ENCODE results near the gene MRPL18.
"Not testable (repeated sequence)": the region's sequence is repeated elsewhere in the genome, so short reads cannot be mapped to it uniquely, and the experiment has no call there.

Gene MRPL18

DNA sequence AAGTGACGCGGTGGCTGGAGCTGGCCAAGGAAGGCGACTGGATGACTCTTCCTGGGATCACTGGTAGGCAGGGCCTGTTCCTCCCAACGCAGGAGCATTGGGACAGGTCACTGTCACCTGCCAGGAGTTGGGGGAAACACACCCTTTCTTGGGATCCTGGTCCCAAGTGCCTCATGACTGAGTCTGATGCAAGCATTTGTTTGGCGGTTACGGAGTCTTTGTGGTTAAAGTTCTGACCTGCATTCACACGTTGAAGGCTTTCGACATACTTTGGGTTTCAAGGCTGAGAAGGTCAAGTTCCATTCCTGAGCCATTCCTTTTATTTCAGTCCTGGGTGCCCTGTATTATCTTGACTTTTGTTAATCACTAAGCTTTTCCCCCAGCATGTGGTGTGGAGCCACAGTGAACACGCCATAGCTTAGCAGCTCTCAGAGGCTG lies 15.8 kb downstream of the MRPL18 start:
- no peak for DNase-seq (ENCODE audit: low spot score)
- TF ChIP-seq, protein P1, sequence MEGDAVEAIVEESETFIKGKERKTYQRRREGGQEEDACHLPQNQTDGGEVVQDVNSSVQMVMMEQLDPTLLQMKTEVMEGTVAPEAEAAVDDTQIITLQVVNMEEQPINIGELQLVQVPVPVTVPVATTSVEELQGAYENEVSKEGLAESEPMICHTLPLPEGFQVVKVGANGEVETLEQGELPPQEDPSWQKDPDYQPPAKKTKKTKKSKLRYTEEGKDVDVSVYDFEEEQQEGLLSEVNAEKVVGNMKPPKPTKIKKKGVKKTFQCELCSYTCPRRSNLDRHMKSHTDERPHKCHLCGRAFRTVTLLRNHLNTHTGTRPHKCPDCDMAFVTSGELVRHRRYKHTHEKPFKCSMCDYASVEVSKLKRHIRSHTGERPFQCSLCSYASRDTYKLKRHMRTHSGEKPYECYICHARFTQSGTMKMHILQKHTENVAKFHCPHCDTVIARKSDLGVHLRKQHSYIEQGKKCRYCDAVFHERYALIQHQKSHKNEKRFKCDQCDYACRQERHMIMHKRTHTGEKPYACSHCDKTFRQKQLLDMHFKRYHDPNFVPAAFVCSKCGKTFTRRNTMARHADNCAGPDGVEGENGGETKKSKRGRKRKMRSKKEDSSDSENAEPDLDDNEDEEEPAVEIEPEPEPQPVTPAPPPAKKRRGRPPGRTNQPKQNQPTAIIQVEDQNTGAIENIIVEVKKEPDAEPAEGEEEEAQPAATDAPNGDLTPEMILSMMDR (IDR thresholded peaks at IDR 0.05; ENCODE audit: extremely low read depth, missing control alignments): no peak

DNA sequence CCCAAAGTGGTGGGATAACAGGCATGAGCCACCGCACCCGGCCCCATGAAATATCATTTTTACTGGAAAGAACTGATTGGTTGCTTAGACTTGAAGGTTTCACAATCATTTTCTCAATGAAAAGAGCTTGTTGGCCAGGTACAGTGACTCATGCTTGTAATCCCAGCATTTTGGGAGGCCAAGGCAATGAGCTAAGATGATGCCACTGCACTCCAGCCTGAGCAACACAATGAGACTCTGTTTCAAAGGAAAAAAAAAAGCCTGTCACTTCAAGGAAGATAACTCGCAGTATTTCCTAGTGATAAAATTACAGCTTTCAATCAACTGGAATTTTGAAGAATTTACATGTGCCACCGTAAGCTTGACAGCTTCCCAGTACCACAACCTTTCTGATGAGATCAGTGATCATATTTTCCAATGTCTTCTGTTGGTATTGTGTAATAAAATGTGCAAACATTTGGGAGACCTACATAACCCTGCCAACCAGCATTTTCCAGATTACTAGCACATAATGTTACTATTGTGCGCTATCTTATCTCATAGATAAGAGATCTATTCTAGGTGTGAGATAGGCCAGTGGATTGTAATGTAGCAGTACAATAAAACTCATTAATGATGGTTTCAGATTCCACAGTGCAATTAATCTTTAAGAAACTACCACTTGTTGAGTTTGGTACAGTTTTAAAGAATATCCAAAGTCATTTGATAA lies 17.0 kb downstream of the MRPL18 start:
- TF ChIP-seq, protein P1 (IDR thresholded peaks at IDR 0.05; ENCODE audit: extremely low read depth, missing control alignments): no peak
- no peak for DNase-seq (ENCODE audit: low spot score)

DNA sequence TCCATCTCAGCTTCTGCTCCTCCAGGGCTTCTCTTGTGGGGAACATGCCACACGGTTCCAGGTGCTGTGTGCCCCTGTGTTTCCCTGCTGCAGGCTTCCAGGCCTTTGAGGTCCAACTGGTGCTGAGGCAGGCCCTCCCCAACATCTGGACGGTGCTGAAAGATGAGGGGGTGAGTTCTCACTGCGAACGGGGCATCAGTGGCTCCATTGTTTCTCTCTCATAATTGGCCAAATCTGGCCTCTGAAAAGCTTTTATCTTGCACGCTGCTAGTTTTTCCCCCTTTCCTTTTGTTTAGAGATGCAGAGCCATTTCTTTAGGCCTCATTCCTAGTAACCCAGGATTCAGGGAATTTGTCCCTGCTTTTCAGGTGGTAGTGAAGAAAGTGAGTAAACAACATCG lies 18.4 kb downstream of the MRPL18 start:
- TF ChIP-seq, protein P1 (IDR thresholded peaks at IDR 0.05; ENCODE audit: extremely low read depth, missing control alignments): no peak
- no peak for DNase-seq (ENCODE audit: low spot score)

DNA sequence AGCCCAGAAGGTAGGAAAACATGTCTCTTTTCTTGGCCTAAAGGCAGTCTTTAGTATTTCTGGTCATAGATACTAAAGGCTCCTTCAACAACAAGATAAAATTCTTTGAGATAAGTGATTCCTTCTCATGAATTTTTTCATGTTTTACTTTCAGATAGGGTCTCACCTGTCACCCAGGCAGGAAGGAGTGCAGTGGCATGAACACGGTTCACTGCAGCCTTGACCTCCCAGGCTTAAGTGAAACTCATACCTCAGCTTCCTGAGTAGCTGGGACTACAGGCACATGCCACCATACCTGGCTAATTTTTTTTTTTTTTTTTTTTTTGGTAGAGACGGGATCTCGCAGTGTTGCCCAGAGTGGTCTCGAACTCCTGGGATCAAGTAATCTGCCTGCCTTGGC lies 18.9 kb downstream of the MRPL18 start:
- TF ChIP-seq, protein P1 (IDR thresholded peaks at IDR 0.05; ENCODE audit: extremely low read depth, missing control alignments): no peak
- no peak for DNase-seq (ENCODE audit: low spot score)

DNA sequence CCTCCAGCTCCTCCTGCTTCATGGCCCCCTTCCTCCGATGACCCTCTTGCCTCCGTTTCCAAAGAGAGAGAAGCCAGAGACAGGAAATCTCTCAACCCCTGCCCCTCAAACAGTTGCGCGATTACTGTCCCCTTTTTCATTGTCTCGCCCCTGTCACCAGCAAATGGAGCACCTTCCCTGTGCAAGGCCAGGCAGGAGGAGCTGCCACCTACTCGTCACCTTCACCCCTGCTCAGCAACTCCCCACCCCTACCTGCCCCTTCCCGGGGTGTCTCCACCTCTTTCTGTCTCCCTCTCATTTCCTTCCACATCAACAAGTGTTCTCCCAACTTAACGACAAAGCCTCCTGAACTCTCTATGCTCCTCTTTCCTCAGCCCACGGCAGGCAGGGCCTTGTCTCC lies 23.5 kb downstream of the MRPL18 start:
- DNase-seq (ENCODE audit: low spot score): no peak
- TF ChIP-seq, protein P1 (IDR thresholded peaks at IDR 0.05; ENCODE audit: extremely low read depth, missing control alignments): no peak

DNA sequence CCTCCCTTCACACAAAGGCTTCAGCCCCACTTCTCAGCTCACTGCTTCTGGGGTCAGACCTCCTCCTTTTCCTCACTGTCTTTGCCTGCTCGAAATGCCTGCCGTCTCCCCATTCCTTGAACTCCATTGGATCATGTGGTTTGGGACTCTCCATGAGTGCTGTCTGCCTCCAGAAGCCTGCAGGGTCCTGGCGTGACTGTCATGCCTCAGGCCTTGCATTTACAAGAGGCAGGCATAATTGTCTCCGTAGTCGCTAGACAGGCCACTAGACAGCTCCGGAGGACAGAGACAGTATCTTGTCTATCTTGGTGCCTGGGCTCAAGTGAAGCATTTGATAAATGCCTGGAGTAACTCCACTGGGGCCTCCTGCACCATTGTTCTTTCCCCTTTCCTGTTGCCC lies 25.1 kb downstream of the MRPL18 start:
- TF ChIP-seq, protein P1 (IDR thresholded peaks at IDR 0.05; ENCODE audit: extremely low read depth, missing control alignments): no peak
- DNase-seq (ENCODE audit: low spot score): no peak

DNA sequence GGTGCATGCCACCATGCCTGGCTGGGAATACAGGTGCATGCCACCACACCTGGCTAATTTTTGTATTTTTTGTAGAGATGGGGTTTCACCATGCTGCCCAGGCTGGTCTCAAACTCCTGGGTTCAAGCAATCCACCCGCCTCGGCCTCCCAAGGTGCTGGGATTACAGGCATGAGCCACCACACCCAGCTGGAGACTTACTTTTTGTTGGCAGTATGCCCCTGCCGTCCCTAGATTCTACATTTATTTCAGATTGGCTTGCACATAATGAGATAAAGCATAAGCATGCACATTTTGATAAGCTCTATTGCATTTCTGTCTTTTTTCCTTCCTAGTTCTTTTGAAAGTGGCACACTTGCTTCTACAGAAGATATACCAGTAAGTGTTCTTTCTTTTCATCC lies 26.5 kb downstream of the MRPL18 start:
- not testable (repeated sequence) for DNase-seq (ENCODE audit: low spot score)

Measured in GM20000 (cell line).